Kidney (tissue), 22 donors: Measurements from ENCODE around the gene NR5A1. TPM values are rescaled to one million over a fixed set of nuclear protein-coding genes. Genes with fewer than 3 reads are reported as not detected.

Source experiments
- DNase-seq, 5 donors: peaks; one replicate each; pipeline ENCODE4 v3.0.0-alpha.2; 2013 to 2020
- FAIRE-seq: peaks from 2 replicates; lab custom pipeline; 2012; peaks lifted over from hg19 to GRCh38; lab: Jason Lieb, UNC
- H3K27ac ChIP-seq, 2 donors: one replicate each; pipeline ENCODE4 v1.7.0; 2013; ENCODE audit warnings: low read depth in 2 of 2, low read length in 2 of 2, inconsistent platforms in 1 of 2
- H3K27me3 ChIP-seq: one replicate; pipeline ENCODE4 v1.7.1; 2013; ENCODE audit warnings: low read length, inconsistent platforms; ENCODE audit not compliant: control insufficient read depth, insufficient read depth
- H3K36me3 ChIP-seq, 3 donors: one replicate each; pipeline versions ENCODE4 v1.7.0 to v1.7.1; 2013; ENCODE audit warnings: low read length in 3 of 3, control low read depth in 1 of 3, inconsistent platforms in 1 of 3; ENCODE audit not compliant: insufficient read depth in 3 of 3, control insufficient read depth in 2 of 3
- H3K4me1 ChIP-seq, 3 donors: one replicate each; pipeline versions ENCODE4 v1.7.0 to v1.7.1; 2013; ENCODE audit warnings: low read length in 3 of 3, inconsistent platforms in 1 of 3, low read depth in 1 of 3; ENCODE audit not compliant: control insufficient read depth in 2 of 3, insufficient read depth in 2 of 3
- H3K4me3 ChIP-seq, 3 donors: one replicate each; pipeline versions ENCODE4 v1.7.0 to v1.8.1; 2013; ENCODE audit warnings: low read length in 3 of 3, control low read depth in 1 of 3, inconsistent platforms in 1 of 3
- H3K9ac ChIP-seq, 3 donors: one replicate each; pipeline versions ENCODE4 v1.7.0 to v1.7.1; 2013; ENCODE audit warnings: low read length in 3 of 3, control low read depth in 1 of 3, inconsistent platforms in 1 of 3
- H3K9me3 ChIP-seq, 3 donors: one replicate each; pipeline versions ENCODE4 v1.7.0 to v1.7.1; 2013; ENCODE audit warnings: low read length in 3 of 3, control low read depth in 1 of 3, inconsistent platforms in 1 of 3; ENCODE audit not compliant: control insufficient read depth in 2 of 3, insufficient read depth in 1 of 3
- intact Hi-C: fragments of 100-400 bp; cut with DNase I; formaldehyde crosslinking; loops from one replicate; pipeline ENCODE4 v1.11.1; 2022
- long read RNA-seq, 10 donors: library from polyadenylated mRNA in 1 of 10; unstranded in 1 of 10; transcript quantifications; one replicate each; pipeline ENCODE4 v2.0.0 and lab custom pipeline, GENCODE V29; 2021 to 2026
- polyA plus RNA-seq: library from polyadenylated mRNA; stranded (reverse); fragments of 350-450 nt; fragmentation: Illumina TruSeq; extraction: RNeasy Lipid Tissue Mini Kit (QIAGEN cat#74804); gene quantifications from one replicate; pipeline ENCODE4 v1.2.3, GENCODE V29; 2014; ENCODE audit warnings: low read depth, low replicate concordance; ENCODE audit not compliant: insufficient read depth
- total RNA-seq: library from RNA; stranded (reverse); fragmentation: NEBNext Ultra II Directional; extraction: Animal tissue kit (Norgen Biotek cat#: 25700); gene quantifications from one replicate; pipeline ENCODE4 v1.2.1, GENCODE V29; 2021
- TF ChIP-seq, protein P1 (sequence below): IDR thresholded peaks from 3 replicates; pipeline ENCODE4 v1.5.1; 2012; ENCODE audit warnings: mild to moderate bottlenecking, moderate library complexity, borderline replicate concordance; ENCODE audit not compliant: insufficient read depth; ENCODE audit errors: extremely low read depth
- donor health status: control.
- donor health status: control.
- donor health status: control.
- donor health status: control.
- donor health status: control.
- donor health status: DM: yes; HTN: yes; CAD: no.
- donor health status: Normal renal cell carcinoma (clear cell type).

NR5A1 gene
- not detected for total RNA-seq
- polyA plus RNA-seq = not detected
- long read RNA-seq, donor 1 = 0 reads
- long read RNA-seq, donor 2 = 0 reads
- long read RNA-seq, donor 3 = 0 reads
- long read RNA-seq, donor 4 = 0 reads
- long read RNA-seq, donor 5 = 0 reads
- long read RNA-seq, donor 6 = 0 reads
- long read RNA-seq, donor 7 = 0 reads
- long read RNA-seq, donor 8 = 0 reads
- long read RNA-seq, donor 9 = 0 reads
- long read RNA-seq, donor 10 = 0 reads

DNA sequence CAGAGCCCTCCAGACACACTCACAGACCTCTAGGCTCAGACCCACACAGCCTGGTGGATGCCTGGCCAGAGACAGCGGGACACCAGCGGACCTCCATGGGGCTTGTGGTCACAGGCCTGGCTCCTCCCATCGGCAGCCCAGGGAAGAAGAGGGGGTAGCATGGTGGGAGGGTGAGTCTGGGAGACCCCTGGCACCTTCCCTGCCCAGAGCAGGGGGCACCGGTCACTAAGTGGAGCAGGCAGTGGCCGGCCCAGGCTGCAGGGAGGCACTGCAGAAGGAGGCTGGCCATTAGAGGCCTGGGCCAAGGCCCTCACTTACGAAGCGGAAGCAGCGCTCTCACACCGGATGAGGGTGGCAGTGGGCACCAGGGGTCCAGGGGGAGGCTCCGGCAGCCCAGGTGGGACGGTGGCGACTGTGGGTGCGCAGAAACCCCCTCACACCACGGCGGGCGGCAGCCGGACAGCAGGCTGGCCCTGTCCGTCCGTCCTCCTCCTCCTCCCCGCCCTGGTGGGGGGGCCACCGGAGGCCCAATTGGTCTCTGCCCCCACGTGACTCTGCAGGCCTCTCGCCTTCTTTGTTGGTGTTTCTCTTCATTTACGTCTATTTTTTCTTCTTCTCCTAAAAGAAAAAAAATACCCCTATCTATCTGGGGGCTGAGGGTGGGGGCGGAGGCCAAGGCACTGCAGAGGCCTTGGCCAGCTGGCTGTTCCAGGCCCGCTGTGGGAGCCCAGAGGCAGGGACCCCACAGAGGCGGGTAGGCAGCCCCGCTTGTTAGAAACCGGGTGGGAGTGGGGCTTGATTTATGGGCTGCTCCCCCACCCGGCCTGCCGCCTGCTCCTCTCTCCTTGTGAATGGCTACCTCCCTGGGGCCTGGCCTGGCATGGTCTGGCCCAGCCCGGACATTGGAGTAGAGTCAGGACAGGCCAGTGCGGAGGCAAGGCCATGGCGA lies at the start of gene NR5A1:
TSS of gene NR5A1 (minus strand) at position 469 of the 949 bp plus-strand sequence. CDS start 4,004 bp downstream, outside the sequence.
- Histone ChIP-seq H3K4me1 (no peaks in the 10 kb centered on the region), H3K9ac (no peak within 1 kb of the TSS), H3K36me3 (no peaks in the 10 kb centered on the region), H3K4me3 (no peak within 1 kb of the TSS), H3K27me3 (peaks cover 18% of the 10 kb centered on the region), H3K27ac (no peak within 1 kb of the TSS), H3K9me3 (no peaks in the 10 kb centered on the region)
- DNase-seq (peak in 1 of 5 donors; percentile 69), FAIRE-seq (no peak)
- TF ChIP-seq, protein P1, sequence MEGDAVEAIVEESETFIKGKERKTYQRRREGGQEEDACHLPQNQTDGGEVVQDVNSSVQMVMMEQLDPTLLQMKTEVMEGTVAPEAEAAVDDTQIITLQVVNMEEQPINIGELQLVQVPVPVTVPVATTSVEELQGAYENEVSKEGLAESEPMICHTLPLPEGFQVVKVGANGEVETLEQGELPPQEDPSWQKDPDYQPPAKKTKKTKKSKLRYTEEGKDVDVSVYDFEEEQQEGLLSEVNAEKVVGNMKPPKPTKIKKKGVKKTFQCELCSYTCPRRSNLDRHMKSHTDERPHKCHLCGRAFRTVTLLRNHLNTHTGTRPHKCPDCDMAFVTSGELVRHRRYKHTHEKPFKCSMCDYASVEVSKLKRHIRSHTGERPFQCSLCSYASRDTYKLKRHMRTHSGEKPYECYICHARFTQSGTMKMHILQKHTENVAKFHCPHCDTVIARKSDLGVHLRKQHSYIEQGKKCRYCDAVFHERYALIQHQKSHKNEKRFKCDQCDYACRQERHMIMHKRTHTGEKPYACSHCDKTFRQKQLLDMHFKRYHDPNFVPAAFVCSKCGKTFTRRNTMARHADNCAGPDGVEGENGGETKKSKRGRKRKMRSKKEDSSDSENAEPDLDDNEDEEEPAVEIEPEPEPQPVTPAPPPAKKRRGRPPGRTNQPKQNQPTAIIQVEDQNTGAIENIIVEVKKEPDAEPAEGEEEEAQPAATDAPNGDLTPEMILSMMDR = no peak
- intact Hi-C loops = no loop called here

DNA sequence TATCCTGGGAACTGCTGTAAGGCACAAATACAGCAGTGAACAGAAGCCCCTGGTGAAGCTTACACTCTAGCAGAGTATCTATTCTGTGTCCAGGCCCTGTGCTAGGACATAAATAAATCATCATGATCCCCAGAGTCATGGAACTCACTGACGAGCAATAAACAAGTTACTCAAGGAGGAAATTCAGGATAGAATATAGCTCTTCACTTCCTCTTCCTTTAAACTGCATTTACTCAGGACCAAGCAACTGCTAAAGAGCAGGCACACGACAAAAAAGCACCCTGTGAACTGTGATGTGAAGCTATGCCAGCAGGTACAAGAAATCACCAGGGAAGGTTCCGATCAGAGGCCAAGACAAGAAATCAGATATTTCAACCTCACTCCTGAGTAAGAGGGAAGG lies 47.8 kb upstream of the NR5A1 start:
- no peaks in the 10 kb centered on the region for H3K27me3 ChIP-seq
- peaks cover 0 to 7% (median 5%) of the 10 kb centered on the region in 3 donors for H3K4me1 ChIP-seq
- H3K4me3 ChIP-seq = no peak overlapping the region
- no peak overlapping the region for H3K9ac ChIP-seq
- H3K36me3 ChIP-seq = no peaks in the 10 kb centered on the region
- DNase-seq (no peak), FAIRE-seq (no peak)
- H3K9me3 ChIP-seq = no peaks in the 10 kb centered on the region
- intact Hi-C loops = no loop called here
- TF ChIP-seq, protein P1 = no peak
- H3K27ac ChIP-seq = no peak overlapping the region

DNA sequence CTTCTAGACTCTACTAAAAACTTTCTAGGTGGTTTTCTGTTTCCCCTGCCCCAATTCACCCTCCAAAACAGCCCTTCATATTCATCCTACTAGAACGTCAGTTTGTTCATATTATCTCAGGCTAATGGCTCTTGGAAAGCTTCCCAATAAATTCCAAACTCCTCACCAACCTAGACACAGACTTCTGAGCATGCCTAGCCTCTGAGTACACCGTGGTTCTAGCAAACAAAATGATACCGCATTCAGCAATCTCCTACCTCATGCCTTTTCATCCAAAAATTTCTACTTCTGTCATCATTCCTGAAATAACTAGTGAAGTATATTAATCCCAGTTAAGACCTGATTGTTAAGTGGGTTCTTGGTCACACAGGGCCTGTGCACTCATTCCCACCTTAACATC lies 46.5 kb upstream of the NR5A1 start:
- no peak overlapping the region for H3K9ac ChIP-seq
- intact Hi-C loops = no loop called here
- FAIRE-seq (no peak), DNase-seq (no peak)
- H3K4me3 ChIP-seq = no peak overlapping the region
- peaks cover 0 to 7% (median 5%) of the 10 kb centered on the region in 3 donors for H3K4me1 ChIP-seq
- H3K27ac ChIP-seq = no peak overlapping the region
- H3K9me3 ChIP-seq = no peaks in the 10 kb centered on the region
- H3K36me3 ChIP-seq = no peaks in the 10 kb centered on the region
- TF ChIP-seq, protein P1 = no peak
- H3K27me3 ChIP-seq = no peaks in the 10 kb centered on the region
